ENCODE measurements around the gene IL1R2.
A peak's percentile ranks its signal among the peaks of the same experiment; 100 is the strongest.

IL1R2 gene, protein sequence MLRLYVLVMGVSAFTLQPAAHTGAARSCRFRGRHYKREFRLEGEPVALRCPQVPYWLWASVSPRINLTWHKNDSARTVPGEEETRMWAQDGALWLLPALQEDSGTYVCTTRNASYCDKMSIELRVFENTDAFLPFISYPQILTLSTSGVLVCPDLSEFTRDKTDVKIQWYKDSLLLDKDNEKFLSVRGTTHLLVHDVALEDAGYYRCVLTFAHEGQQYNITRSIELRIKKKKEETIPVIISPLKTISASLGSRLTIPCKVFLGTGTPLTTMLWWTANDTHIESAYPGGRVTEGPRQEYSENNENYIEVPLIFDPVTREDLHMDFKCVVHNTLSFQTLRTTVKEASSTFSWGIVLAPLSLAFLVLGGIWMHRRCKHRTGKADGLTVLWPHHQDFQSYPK

DNA sequence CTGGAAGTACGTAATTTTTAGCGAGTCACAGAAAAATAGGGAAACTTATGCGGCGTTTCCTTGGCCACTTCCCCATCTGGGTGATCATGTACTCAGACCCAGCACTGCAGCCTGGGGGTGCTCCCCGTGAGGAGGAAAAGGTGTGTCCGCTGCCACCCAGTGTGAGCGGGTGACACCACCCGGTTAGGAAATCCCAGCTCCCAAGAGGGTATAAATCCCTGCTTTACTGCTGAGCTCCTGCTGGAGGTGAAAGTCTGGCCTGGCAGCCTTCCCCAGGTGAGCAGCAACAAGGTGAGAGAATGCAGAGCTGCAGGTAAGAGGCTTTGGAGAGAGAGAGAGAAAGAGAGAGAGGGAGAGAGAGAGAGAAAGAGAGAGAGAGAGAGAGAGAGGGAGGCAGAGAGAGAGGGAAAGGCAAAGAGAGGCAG is at the start of gene IL1R2:
Gene IL1R2 (plus strand): TSS at position 240 of the 425 bp plus-strand sequence. CDS start 16,616 bp downstream, outside the sequence.
- no peak for DNase-seq

DNA sequence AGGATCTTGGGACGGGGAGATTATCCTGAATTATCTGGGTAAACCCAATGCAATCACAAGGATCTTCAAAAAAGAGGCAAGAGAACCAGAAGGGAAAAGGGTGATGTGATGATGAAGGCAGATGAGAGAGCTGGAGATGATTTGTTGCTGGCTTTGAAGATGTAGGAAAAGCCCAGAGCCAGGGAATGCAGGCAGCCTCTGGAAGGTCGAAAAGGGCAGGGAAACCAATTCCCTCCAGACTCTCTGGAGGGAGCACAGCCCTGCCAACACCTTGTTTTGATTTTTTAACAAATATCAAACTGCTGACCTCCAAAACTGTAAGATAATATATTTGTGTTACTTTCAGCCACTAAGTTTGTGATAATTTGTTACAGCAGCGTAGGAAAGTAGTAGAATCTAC is 48.9 kb upstream of the IL1R2 start:
- no peak for DNase-seq

DNA sequence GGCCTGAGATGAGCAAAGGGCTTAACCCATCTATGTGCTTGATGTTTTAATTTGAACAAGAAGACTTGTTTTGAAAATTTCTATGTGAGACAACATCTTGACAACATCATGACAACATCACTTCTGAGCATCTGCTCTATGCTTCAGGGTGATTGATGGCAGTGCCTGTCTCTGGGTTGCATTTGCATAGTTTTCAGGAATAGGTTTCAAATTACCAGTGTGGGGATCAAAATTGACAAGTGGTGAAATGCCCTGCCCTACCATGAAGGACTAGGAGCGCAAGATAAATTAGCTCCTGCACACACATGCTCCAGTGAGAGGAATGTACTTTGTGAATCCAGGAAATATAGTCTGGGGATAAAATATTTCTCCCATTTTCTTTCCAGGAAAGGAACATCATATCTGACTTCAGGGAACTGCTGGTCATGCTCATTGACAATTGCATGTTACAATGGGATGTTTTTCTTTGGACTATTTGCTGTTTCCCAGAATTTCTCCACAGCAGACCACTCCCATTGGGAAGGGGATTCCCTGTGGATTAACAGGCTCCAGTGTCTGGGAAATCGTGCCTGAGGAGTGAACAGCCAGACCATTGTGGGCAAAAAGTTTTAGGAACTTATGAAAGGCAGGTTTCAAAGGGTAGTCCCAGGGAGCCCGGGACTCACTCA is 45.3 kb upstream of the IL1R2 start:
- DNase-seq: no peak

DNA sequence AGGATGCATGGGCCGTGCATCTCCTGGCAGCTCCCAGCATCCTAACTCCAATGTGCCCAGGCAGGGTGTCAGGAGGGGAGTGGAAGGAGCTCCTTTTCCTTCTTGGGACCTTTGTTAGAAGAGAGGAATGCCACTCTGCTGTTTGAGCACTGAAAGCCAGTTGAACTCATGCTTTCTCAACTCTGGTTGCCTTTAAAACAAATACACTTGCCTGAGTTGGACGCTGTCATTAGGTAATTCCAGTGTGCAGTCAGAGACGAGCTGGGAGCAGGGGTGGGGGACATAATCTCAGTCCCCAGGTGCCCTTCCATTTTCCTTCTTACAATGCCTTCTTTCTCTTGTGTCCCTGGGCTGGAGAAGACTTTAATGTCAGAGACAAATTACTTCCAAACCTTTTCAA is 44.4 kb upstream of the IL1R2 start:
- DNase-seq: no peak

DNA sequence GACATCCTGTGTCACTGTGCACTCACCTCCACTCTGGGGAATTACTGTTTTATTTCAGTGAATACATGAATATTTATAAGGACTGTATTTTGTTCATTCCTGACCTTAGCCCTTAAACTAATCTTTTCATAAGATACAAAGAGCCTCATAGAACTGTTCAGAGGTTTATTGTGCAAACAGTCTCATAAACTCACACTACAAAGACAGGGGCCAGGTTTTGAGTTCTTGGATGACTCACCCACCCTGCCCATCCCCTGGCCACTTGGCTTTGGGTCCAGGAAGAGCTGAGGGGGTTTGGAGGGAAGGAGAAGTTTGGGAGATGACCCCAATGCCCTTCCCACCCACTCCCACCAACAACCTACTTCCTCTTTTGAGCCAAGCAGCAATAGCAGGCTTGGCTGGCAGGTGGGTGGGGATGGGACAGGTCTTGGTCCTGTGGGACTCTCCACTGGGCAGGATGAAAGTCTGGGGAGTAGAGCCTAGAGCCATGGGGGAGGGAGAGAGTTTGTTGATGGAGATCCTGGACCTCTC is 43.1 kb upstream of the IL1R2 start:
- no peak for DNase-seq

DNA sequence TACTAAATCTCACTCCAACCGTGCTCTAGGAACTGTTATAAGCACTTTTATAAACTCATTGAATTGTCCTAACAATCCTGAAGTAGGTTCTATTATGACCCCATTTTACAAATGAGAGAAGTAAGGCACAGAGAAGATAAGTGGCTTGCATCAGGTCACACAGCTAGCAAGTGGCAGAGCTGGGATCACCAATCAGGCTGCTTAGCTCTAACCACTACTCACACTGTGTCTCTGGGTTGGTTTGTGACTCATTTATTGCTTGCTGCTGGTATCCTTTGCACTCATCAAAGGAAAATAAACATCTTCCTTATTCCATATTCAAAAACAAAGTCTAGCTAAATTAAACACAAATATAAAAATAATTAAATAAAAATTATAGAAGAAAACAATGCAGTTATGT is 42.5 kb upstream of the IL1R2 start:
- no peak for DNase-seq

DNA sequence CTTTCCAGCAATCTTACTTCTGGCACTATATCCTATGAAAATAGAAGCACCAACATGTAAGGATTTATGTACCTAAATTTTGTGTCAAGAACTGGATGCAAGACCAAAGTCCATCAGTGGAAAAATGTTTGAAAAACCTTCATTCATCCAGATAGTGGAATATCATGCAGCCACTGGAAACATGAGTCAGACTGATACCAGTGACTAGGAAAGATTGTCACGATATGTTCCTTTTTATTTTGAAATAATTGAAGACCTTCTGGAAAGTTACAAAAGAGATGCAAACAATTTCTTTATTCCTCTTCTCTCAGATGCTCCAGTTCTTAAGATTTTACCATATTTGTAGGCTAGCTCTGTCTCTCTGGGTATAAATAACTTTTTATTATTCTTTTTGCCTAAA is 40.5 kb upstream of the IL1R2 start:
- no peak for DNase-seq

DNA sequence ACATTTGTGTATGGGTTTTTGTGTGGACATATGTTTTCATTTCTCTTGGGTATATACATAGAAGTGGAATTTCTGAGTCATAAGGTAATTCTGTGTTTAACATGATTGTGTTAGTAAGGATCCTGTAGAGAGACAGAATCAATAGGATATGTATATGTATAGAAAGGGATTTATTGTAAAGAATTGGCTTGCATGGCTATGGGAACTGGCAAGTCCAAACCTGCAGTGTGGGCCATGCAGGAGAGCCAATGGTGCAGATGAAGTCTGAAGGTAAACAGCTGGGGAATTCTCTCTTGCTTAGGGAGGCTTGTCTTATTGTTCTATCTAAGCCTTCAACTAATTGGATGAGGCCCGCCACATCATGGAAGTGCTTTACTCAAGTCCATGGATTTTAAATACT is 39.2 kb upstream of the IL1R2 start:
- DNase-seq: no peak

DNA sequence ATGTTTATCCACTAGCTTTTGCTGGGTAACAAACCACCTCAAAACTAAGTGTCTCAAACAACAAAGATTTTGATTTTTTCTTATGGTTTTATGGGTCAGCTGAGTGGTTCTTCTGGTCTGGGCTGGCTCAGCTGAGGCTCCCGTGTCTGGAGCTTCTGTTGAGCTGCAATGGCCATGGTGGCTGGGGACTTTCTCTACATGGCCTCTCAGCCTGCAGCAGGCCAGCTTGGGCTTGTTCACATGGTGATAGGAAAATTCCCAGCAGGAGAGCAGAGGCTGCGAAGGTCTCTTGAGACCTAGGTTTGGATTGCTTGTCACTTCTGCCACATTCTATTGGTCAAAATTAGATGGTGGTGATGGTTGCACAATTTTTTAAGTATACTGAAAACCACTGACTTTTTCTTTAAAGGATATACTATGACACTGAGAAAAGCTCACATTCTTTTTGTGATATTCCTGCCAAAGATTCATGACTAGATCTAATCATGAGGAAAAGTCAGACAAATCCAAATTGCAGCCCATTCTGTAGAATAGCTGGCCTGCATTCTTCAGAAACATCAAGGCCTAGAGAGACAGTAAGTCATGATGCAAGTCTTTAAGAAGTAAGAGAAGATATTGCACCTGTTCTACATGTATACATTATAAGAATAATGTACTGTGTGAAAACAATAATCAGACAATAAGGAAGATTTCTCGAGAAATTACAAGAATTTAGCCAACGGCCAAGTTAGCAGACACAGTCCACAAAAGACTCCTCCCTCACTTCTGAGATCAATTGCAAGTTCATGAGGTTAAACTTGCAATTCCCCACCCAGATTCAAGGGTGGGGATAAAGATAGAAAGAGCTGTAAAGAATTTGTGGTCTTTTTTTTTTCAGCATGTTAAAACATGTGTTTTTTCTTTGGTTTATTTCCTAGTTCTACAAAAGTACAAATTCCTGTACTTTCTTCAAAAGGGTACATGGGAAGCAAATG is 35.0 kb upstream of the IL1R2 start:
- no peak for DNase-seq

DNA sequence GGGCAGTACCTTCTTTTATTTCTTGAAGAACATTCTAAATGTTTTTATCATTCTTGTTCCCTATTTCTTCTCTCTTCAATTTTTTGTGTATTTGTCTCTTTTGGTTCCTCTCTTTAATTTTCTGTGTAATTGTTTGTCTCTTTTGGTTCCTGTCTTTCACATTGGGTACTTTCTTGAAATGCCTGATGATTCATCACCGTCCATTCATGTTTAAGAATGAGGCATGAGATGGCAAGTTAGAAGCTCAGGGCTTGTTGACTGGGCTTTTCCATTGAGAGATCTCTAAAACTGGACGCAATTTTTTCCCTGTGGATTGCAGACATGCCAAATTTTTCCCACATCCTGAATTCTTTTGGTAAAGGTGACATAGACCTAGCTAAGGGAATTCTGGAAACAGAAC is 33.7 kb upstream of the IL1R2 start:
- DNase-seq: no peak

DNA sequence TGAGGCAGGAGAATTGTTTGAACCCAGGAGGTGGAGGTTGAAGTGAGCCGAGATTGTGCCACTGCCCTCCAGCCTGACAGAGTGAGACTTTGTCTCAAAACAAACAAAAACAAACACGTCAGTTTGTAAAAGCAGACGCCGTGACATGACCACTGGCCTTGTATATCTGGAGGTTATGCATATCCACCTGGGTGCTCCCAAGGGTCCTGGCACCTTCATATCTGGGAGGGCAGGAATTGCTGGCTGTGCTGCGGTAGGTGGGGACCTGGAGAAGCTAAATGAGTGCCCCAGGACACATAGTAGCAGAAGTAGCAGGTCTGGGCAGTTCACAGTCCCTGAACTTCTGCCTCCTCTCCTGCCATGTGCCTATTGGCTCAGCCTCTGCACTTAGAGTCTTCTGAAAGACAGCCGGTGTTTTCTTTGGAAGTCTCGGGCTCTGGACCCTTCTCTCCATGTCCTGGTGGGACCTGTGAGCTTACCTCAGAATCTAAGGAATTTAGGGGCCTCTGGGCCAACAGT is 30.9 kb upstream of the IL1R2 start:
- no peak for DNase-seq

DNA sequence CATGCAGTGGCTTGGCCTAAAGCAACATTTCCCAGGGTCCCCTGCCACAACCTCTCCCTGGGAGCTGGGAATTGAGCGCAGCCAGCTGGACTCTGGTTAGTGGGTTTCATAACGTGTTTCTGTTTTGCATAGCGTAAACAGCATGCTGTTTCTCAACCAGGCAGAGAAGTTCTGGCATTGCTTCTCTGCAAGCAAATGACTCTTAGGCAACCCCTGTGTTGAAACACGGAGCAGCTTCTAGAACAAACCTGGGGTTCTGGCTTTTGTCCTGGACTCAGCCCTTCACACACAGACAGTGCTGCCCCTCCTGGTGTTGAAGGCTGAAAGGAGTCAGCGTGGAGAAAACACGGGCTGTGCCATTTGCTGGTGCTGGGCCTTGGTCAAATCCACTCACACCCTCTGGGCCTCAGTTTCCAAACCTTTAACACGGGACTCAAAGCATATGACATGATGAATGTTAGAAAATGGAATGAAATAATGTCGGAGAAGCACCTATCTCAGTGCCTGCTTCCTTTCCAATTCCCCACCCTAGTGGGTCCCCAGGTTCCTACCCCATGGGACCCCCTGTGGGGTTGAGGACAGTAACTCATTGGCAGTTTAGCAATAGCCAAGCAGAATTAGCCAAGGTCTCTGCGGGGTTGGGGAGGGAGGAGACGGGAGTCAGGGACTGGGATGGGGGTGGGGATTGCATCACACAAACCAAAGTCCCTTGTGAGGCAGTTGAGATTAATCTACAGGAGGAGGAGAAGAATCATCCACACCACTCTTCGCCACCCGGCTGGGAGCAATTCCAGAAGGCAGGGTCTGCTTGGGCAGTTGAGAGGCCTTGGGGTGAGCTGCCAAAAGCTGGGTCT is 30.2 kb upstream of the IL1R2 start:
- DNase-seq: no peak

DNA sequence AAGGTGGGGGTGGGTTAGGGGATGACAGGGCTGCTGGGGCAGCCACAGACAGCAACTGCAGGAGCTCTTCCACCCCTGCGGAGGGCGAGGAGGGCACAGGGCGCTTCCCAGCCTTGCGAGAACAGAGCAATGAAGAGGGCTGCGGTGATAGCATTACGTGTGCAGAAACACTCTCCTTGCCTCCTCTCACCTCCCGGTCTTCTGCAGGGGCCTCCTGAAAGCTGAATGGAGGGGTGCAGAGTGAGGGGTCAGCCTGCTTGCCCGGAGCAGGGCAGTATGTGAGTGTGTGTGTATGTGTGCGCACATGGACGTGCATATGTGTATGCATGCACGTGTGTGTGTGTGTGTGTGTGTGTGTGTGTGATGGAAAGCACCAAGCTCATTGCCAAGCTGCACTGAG is 29.5 kb upstream of the IL1R2 start:
- DNase-seq: no peak

DNA sequence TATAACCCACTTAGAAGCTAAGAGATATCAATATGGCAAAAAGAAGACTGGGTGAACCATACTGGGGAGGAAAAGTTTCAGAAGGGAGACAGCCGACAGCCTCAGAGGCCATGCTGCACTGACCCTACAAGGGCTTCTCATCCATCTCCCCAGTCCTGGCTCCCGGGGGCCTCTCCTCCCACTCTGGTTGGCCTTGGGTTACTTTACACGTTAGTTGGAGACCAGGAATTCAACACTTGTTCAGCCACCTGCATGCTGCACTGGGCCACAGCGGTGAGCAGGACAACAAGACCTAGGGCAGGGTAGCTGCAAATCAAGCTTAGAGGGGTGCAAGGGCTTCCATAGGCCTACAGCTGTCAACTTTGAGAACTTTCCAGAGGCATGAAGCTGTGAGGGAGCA is 28.6 kb upstream of the IL1R2 start:
- no peak for DNase-seq

DNA sequence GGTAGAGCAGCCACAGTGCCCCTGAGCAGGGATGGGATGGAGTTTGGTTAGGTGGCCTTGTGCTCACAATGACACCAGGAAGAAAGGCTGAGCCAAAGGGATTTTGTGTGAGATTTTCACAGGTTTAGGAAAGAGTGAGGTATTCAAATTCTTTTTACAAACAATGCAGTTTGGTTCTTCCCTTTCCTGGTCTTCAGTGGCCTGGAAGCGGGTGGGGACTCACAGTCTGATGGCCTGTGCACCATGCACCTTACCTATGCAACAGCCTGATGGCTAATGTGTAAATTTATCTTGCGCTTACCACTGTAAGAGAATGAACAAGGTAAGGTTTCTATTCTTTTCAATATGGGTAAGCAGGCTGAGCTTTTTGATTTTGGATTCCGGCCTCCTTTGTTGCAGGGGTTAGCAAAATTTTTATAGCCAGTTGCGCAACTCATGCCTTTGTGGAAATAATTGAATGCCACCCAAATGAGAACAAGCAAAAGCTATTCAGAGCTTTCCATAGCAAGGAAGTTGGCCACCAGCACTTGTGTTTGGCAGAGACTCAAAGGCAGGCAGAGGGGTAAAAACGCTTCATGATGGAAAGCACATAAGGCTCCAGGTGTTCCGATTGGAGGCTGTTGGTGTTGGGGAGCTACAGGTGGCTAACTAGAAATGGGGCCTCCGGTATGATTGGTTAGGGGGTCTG is 23.8 kb upstream of the IL1R2 start:
- peak; percentile 25 for DNase-seq

DNA sequence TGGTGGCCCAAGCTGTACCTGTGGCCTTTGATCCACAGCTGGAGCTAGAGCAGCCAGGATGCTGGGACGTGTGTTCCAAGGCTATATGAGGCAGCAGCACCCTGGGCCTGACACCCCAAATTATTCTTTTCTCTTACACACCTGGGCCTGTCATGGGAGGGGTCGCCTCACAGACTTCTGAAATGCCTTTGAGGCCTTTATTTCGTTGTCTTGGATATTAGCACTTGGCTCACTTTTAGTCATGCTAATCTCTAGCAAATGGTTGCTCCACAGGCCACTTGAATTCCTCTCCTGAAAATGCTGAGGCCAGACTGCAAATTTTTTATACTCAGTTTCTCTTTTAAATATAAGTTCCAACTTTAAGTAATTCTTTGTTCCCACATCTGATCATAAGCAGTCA is 22.0 kb upstream of the IL1R2 start:
- no peak for DNase-seq

DNA sequence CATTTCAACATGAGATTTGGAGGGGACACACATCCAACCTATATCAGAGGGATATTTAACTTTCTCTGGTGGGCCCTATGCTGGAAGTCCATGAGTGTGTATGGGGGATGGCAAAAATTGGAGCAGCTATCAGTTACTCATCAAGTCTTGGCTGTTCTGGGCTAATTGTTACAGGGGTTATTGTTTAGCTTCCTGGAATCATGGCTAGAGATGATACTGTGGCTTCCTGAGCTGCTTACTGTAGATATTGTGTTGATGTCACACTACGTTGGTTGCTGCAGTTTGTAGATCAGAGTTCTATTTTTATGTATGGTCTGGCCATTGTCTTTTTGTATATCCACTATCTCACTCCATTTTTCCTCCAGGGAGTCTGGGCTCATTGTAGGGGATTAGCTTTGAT is 20.9 kb upstream of the IL1R2 start:
- DNase-seq: no peak

DNA sequence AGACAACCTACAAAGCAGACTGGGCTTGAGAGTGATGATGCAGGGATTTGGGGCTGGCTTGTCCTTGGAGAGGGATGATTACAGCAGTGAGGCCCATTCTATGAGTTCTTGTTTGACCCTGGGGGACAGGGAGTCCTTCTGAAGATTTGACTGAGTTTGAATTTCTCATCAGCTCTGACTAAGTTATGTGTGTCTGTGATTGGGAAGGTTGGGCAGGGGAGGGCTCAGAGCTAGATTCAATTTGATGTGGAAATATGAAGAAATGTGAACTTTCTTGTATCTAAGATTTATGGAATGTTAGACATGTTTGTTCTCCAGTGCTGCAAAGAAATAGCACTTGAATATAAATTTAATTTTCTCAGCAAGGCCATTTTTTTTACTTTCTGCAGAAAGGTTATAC is 19.9 kb upstream of the IL1R2 start:
- no peak for DNase-seq

DNA sequence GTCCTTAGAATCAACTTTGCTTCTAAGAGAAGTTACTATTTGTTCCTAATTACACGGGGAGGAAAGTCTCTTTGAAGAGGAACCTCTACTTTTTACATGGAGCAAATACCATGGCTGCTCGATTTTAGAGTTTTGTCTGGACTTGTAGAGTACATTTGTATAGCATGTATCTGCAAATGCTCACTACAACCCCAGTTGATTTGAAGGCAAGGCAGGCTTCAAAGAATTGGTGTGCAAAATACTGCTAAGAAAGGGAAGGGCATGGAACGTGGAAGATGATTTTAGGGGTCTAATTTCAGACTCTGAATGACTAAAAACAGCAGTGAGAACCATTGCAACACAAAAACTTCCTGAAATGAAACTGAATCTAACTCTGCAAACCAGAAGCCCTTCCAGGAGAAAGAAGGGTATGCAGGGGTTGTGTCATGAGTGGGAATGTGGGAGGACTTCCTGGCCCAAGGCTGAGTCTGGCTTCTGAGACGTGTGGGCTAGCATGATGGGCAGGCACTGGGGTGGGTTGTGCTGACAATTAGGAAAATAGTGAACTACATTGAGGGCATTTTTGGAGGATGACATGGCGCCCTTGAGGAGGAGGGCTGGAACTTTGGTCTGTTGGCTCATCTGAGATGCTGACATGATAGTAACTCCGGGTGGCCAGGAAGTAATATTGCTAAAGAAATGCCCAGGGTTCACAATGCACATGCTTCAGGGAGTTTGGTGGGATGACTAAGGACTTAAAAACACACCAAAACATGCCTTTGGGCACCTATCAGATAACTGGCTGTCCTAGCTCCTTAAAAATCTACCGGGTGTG is 18.9 kb upstream of the IL1R2 start:
- DNase-seq: no peak

DNA sequence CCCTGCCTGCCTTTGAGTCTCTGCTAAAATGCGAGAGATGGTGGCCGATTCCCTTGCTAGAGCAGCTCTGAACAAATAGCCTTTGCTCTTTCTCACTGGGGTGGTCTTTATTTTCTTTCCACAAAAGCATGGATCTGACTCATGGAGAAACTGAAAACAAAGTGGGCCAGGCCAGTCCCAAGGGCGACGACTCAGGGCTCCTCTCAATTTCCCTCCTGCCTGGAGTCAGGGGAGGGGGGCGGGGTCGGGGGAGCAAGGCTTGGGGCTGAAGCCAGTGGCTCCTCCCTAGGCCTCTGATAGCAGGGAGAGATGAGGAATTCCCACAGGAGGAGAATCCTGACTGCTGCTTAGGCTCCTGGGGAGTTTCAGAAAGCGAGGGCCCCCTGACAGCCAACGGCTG is 17.1 kb upstream of the IL1R2 start:
- no peak for DNase-seq

Measured in NCI-H2029 treated with DMSO at 0.1 percent for 48 hours (cell line).